ENCODE data around the gene RNASE9.
"Not testable (repeated sequence)": the region's sequence is repeated elsewhere in the genome, so short reads cannot be mapped to it uniquely, and the experiment has no call there.

DNA sequence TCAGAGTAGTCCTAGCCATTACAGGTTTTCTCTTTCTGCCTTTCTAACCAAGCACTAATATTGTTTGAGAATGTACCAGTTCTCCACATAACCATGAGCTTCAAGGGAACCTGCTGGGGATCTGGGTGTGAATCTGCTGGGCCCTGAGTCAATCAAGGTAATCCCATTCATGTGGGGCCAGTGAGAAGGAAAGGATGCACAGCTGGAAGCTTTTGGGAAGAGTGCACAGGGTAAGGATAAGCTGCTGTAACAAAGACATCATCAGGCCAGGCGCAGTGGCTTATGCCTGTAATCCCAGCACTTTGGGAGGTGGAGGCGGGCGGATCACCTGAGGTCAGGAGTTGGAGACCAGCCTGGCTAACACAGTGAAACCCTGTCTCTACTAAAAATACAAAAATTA lies 34.9 kb upstream of the RNASE9 start:
- TF ChIP-seq, protein P1, sequence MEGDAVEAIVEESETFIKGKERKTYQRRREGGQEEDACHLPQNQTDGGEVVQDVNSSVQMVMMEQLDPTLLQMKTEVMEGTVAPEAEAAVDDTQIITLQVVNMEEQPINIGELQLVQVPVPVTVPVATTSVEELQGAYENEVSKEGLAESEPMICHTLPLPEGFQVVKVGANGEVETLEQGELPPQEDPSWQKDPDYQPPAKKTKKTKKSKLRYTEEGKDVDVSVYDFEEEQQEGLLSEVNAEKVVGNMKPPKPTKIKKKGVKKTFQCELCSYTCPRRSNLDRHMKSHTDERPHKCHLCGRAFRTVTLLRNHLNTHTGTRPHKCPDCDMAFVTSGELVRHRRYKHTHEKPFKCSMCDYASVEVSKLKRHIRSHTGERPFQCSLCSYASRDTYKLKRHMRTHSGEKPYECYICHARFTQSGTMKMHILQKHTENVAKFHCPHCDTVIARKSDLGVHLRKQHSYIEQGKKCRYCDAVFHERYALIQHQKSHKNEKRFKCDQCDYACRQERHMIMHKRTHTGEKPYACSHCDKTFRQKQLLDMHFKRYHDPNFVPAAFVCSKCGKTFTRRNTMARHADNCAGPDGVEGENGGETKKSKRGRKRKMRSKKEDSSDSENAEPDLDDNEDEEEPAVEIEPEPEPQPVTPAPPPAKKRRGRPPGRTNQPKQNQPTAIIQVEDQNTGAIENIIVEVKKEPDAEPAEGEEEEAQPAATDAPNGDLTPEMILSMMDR (IDR thresholded peaks at IDR 0.05): not testable (repeated sequence)
- not testable (repeated sequence) for TF ChIP-seq POLR2A (IDR thresholded peaks at IDR 0.05)
